Stomach (tissue), 4 donors: ENCODE results near the gene MYOT.

Experiments used
- CTCF ChIP-seq, 7 experiments: fragments of 450-650 bp in 4 of 7; fragments of 200-600 bp in 3 of 7; sonication (generic) in 3 of 7; IDR thresholded peaks; one replicate each; pipeline ENCODE4 v1.5.1; 2016 to 2019; ENCODE audit warnings: antibody characterized with exemption in 7 of 7, control low read depth in 2 of 7, mild to moderate bottlenecking in 1 of 7
- POLR2A ChIP-seq, 4 donors: fragments of 450-650 bp; IDR thresholded peaks; one replicate each; pipeline ENCODE4 v1.6.1; 2016; ENCODE audit warnings: antibody characterized with exemption in 4 of 4, control low read depth in 2 of 4, mild to moderate bottlenecking in 1 of 4, moderate library complexity in 1 of 4
- POLR2AphosphoS5 ChIP-seq, 3 donors: sonication (generic); formaldehyde crosslinking; IDR thresholded peaks; one replicate each; pipeline ENCODE4 v1.6.1; 2016; ENCODE audit warnings: antibody characterized with exemption in 3 of 3

- TF ChIP-seq POLR2A (IDR thresholded peaks at IDR 0.05) (no peak), CTCF (IDR thresholded peaks at IDR 0.05) (no peak), POLR2AphosphoS5 (IDR thresholded peaks at IDR 0.05) (no peak)
Measured at GRCh38 chr5:137891849-137892248, 24.2 kb downstream of the MYOT start.
